Left lung (tissue), 10 donors: ENCODE results near the gene HCN3. TPM values are rescaled to one million over a fixed set of nuclear protein-coding genes. Genes with fewer than 3 reads are reported as not detected.
A peak's percentile ranks its signal among the peaks of the same experiment; 100 is the strongest.

Experiments
- ATAC-seq: fragments of 200-7000 bp; cut with Tn5 transposase; one replicate; pipeline ENCODE4 v1.9.1; 2020; ENCODE audit warnings: moderate library complexity
- DNase-seq, 4 donors: peaks; one replicate each; pipeline ENCODE4 v3.0.0-alpha.2; 2013 to 2020
- H3K27ac ChIP-seq, 2 donors: fragments of 200-600 bp; sonication (generic) in 1 of 2; one replicate each; pipeline versions ENCODE4 v1.5.0 to v1.8.0; 2020 to 2021
- H3K27me3 ChIP-seq, 2 donors: fragments of 200-600 bp; sonication (generic) in 1 of 2; one replicate each; pipeline versions ENCODE4 v1.5.0 to v1.8.0; 2020 to 2021
- H3K36me3 ChIP-seq, 2 donors: fragments of 200-600 bp; sonication (generic) in 1 of 2; one replicate each; pipeline versions ENCODE4 v1.5.0 to v1.8.0; 2020 to 2021
- H3K4me1 ChIP-seq, 2 donors: fragments of 200-600 bp; one replicate each; pipeline ENCODE4 v1.8.0; 2021
- H3K4me3 ChIP-seq, 2 donors: fragments of 200-600 bp; sonication (generic) in 1 of 2; one replicate each; pipeline versions ENCODE4 v1.5.0 to v1.8.0; 2020 to 2021; ENCODE audit warnings: mild to moderate bottlenecking in 1 of 2
- H3K9me3 ChIP-seq, 2 donors: fragments of 200-600 bp; sonication (generic) in 1 of 2; one replicate each; pipeline versions ENCODE4 v1.5.0 to v1.8.0; 2020 to 2021
- CTCF ChIP-seq, 2 donors: fragments of 200-600 bp; sonication (generic) in 1 of 2; IDR thresholded peaks; one replicate each; pipeline versions ENCODE4 v1.5.0 to v1.8.0; 2021; ENCODE audit warnings: antibody characterized with exemption in 2 of 2
- intact Hi-C, 2 donors: fragments of 100-400 bp; cut with DNase I; formaldehyde crosslinking; loops; one replicate each; pipeline versions ENCODE4 v1.11.2 to v1.14.2; 2022
- polyA plus RNA-seq, 6 donors: library from polyadenylated mRNA; unstranded; fragments of 120-200 nt; gene quantifications; one replicate each; pipeline ENCODE4 v1.2.1, GENCODE V29; 2013; ENCODE audit not compliant: insufficient read length in 6 of 6
- total RNA-seq, 2 donors: library from RNA; stranded (reverse); fragmentation: NEBNext Ultra II Directional; extraction: Animal tissue kit (Norgen Biotek cat#: 25700); gene quantifications; one replicate each; pipeline ENCODE4 v1.2.1, GENCODE V29; 2021
- donor health status: DM: no; HTN: yes; CAD: no.
- donor health status: DM: no; HTN: no; CAD: no.

HCN3 gene
- total and polyA plus RNA-seq, 8 donors, result 2.4 to 11.7 (median 8.3) TPM

- no peak for DNase-seq
- no peak for ATAC-seq
- H3K9me3 ChIP-seq, result no peaks in the 10 kb centered on the region
These were observed 25.7 kb upstream of the HCN3 start for GRCh38 chr1:155251566-155251965.

GRCh38 chr1:155253208-155253607, 24.1 kb upstream of the HCN3 start:
- Histone ChIP-seq H3K27ac (no peak overlapping the region), H3K4me1 (peaks cover 21 to 44% of the 10 kb centered on the region in 2 donors), H3K4me3 (no peak overlapping the region), H3K36me3 (peaks cover 0 to 21% of the 10 kb centered on the region in 2 donors), H3K9me3 (no peaks in the 10 kb centered on the region), H3K27me3 (no peaks in the 10 kb centered on the region)
- no peak for ATAC-seq
- no peak for DNase-seq
- TF ChIP-seq CTCF (IDR thresholded peaks at IDR 0.05), result no peak
- intact Hi-C loops, result no loop called here

More at GRCh38 chr1:155251566-155251965, 25.7 kb upstream of the HCN3 start:
- intact Hi-C loops, result no loop called here
- TF ChIP-seq CTCF (IDR thresholded peaks at IDR 0.05), result no peak
- no peak overlapping the region for H3K27ac ChIP-seq
- no peak overlapping the region for H3K4me3 ChIP-seq
- peaks cover 0 to 19% of the 10 kb centered on the region in 2 donors for H3K36me3 ChIP-seq
- H3K4me1 ChIP-seq, result peaks cover 21 to 44% of the 10 kb centered on the region in 2 donors
- no peaks in the 10 kb centered on the region for H3K27me3 ChIP-seq

- intact Hi-C loops, result no loop called here
- no peaks in the 10 kb centered on the region for H3K27me3 ChIP-seq
- H3K27ac ChIP-seq, result no peak overlapping the region
- DNase-seq (no peak), ATAC-seq (no peak)
- TF ChIP-seq CTCF (IDR thresholded peaks at IDR 0.05), result no peak
- H3K4me3 ChIP-seq, result peak overlapping the region; percentile 67 to 76
- H3K4me1 ChIP-seq, result peaks cover 21 to 44% of the 10 kb centered on the region in 2 donors
- peaks cover 0 to 23% of the 10 kb centered on the region in 2 donors for H3K36me3 ChIP-seq
- H3K9me3 ChIP-seq, result no peaks in the 10 kb centered on the region
These were observed 23.5 kb upstream of the HCN3 start for GRCh38 chr1:155253797-155254196.

GRCh38 chr1:155254228-155254713, 23.0 kb upstream of the HCN3 start:
- Histone ChIP-seq H3K27me3 (no peaks in the 10 kb centered on the region), H3K4me3 (peak overlapping the region; percentile 67 to 76), H3K27ac (peak overlapping the region in 1 of 2 donors; percentile 91), H3K36me3 (peaks cover 0 to 28% of the 10 kb centered on the region in 2 donors), H3K4me1 (peaks cover 21 to 44% of the 10 kb centered on the region in 2 donors), H3K9me3 (no peaks in the 10 kb centered on the region)
- DNase-seq (no peak), ATAC-seq (no peak)
- intact Hi-C loops, result no loop called here
- TF ChIP-seq CTCF (IDR thresholded peaks at IDR 0.05), result no peak

GRCh38 chr1:155254714-155255242, 22.5 kb upstream of the HCN3 start:
- H3K4me1 ChIP-seq, result peaks cover 21 to 44% of the 10 kb centered on the region in 2 donors
- DNase-seq (peak in 1 of 4 donors; percentile 84), ATAC-seq (peak; percentile 7)
- no peaks in the 10 kb centered on the region for H3K27me3 ChIP-seq
- no peaks in the 10 kb centered on the region for H3K9me3 ChIP-seq
- intact Hi-C loops, result no loop called here
- H3K4me3 ChIP-seq, result peak overlapping the region; percentile 67 to 76
- H3K27ac ChIP-seq, result peak overlapping the region; percentile 91 to 93
- TF ChIP-seq CTCF (IDR thresholded peaks at IDR 0.05), result no peak
- H3K36me3 ChIP-seq, result peaks cover 0 to 33% of the 10 kb centered on the region in 2 donors
